Pulmonary artery endothelial cell (primary cell): ENCODE data around the gene SLC16A3. TPM values are rescaled to one million over a fixed set of nuclear protein-coding genes. Genes with fewer than 3 reads are reported as not detected.

Experiments used
- DNase-seq: peaks from one replicate; pipeline ENCODE4 v3.0.0-alpha.2; 2011; ENCODE audit warnings: low read depth, low spot score
- total RNA-seq: library from RNA; depleted of rRNA; stranded (reverse); fragments of >200 nt; gene quantifications from 2 replicates; pipeline ENCODE4 v1.2.3, GENCODE V29; 2014

Gene SLC16A3
- total RNA-seq, 1 donor from 2014 or later = 101 TPM

DNA sequence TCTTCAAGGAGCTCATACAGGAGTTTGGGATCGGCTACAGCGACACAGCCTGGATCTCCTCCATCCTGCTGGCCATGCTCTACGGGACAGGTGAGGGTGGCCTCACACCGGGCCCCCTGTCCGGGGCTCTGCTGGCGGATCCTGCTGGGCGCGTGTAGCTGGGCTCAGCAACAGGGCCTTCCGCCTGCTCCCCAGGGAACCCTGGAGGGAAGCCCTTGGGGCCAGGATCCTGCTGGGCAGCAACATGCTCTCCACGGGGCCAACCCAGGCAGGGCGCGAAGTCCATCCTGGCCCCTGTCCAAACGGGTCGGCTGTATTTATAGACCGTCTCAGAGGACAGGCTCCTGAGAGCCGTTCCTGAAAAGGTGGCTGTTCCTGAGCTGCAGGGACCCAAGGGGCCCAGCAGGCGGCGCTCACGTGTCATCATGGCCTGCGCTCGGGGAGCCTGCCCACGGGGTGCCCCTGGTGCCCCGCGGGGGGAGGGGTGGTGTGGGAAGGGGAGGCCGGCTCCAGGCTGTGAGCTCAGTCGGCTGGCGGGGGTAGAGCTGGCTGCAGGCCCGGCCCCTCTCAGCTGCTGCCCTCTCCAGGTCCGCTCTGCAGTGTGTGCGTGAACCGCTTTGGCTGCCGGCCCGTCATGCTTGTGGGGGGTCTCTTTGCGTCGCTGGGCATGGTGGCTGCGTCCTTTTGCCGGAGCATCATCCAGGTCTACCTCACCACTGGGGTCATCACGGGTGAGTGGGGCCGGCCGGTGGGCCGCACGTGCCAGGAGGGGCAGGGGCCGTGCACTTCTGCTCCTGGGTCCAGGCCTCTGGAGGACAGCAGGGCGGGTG lies 7.5 kb downstream of the SLC16A3 start:
- no peak for DNase-seq

- DNase-seq = no peak
Measured at GRCh38 chr17:82237083-82237745, 8.4 kb downstream of the SLC16A3 start.

DNA sequence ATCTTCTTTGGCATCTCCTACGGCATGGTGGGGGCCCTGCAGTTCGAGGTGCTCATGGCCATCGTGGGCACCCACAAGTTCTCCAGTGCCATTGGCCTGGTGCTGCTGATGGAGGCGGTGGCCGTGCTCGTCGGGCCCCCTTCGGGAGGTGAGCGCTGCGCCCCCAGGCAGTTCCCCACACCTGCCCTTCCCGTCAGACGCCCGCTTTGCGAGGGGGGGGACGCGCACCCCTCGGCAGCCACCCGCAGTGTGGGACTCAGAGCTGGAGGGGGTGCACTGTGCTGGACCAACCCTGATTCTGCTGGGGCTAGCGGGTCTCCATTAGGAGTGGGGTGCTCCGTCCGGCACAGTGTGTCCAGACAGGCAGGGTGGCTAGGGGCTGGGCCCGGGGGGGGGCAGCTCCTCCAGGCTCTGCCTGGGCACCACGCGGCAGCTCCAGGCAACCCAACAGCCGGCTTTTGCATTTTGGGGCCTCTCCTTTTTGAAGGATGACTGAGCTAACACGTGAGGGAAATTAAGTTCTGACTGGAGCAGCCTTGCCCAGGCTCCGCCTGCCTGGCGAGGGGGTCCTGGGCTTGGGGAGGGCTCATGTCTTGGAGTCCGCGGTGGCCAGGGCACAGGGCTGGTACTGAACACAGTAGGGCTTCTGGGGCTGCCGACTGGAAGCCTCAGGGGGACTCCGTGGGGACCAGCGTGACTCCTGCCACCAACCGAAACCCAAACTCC lies 9.1 kb downstream of the SLC16A3 start:
- DNase-seq = no peak

DNA sequence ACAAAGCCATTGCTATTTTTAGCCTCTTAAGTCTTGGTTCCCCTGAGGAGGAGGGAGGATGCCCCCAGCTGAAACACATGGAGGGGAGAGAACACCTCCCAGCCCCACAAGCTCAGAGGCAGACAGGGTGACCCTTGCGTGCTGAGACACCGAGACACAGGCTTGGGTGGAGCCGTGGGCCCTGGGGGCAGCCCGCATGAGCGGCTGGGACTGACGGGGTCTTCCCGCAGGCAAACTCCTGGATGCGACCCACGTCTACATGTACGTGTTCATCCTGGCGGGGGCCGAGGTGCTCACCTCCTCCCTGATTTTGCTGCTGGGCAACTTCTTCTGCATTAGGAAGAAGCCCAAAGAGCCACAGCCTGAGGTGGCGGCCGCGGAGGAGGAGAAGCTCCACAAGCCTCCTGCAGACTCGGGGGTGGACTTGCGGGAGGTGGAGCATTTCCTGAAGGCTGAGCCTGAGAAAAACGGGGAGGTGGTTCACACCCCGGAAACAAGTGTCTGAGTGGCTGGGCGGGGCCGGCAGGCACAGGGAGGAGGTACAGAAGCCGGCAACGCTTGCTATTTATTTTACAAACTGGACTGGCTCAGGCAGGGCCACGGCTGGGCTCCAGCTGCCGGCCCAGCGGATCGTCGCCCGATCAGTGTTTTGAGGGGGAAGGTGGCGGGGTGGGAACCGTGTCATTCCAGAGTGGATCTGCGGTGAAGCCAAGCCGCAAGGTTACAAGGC lies 9.8 kb downstream of the SLC16A3 start:
- no peak for DNase-seq

GRCh38 chr17:82239401-82239925 lies 10.6 kb downstream of the SLC16A3 start:
- DNase-seq = no peak

DNA sequence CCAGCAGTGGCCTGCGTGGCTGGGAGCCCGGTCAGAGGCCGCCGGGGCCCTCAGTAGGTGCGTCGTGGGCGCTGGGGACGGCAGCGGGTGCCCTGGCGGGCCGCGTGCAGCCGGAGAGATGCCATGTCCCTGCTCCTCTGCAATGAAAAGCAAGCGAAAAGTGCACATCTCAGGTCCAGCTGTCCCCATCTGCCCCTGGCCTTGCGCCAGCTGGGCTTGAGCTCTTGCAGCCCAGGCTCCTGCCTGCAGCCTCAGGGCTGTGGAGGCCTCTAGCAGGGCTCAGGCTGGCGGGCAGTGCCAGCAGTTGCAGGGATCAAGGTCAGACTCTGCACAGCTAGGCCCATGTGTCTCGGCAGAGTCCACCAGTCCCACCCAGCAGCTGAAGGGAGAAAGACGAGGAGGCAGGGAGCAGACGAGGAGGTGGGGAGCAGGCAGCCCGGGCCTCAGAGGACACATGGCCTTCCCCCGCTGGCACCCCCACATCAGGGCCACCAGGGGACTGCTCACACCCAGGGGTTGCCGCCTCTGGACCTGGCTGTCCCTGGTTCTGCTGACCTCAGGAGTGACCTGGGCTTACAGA lies 11.2 kb downstream of the SLC16A3 start:
- DNase-seq = no peak

GRCh38 chr17:82240506-82241182 lies 11.8 kb downstream of the SLC16A3 start:
- DNase-seq = no peak

- DNase-seq = no peak
Measured at GRCh38 chr17:82241183-82241925, 12.5 kb downstream of the SLC16A3 start.

DNA sequence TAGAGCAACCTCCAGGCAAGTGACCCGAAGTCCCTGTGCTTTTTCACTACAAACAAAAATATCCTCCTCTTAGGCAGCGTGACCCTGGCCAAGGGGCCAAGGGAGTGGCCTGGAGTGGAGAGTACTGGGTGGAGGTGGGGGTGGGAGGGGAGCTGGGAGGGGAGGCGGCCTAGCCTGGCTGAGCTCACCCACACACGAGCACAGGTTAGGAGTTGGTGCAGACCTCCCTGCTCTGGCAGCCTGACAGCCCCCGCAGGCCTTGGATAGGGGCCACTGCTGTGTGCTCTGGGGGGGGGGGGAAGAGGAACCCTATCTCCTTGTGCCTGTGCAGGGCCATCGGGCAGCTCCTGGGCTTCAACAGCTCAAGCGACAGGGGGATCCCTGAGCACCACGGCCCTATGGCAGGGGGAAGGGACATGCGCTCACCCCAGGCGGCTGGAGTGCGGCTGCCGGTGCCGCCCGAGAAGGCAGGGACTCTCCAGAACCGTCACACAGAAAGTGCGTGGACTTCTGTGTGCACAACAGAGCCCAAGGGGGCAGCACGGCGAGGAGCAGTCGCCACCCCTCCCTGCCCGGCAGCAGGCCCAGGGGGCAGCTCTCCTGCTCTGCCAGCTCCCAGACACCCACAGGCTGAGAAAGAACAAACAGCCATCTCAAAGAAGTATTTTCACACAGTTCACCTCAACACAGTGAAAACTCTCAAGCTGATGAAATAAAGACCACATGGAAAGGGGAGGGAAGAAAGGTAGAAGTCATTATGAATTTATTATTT lies 13.3 kb downstream of the SLC16A3 start:
- no peak for DNase-seq

GRCh38 chr17:82242698-82242976 lies 13.8 kb downstream of the SLC16A3 start:
- no peak for DNase-seq

DNA sequence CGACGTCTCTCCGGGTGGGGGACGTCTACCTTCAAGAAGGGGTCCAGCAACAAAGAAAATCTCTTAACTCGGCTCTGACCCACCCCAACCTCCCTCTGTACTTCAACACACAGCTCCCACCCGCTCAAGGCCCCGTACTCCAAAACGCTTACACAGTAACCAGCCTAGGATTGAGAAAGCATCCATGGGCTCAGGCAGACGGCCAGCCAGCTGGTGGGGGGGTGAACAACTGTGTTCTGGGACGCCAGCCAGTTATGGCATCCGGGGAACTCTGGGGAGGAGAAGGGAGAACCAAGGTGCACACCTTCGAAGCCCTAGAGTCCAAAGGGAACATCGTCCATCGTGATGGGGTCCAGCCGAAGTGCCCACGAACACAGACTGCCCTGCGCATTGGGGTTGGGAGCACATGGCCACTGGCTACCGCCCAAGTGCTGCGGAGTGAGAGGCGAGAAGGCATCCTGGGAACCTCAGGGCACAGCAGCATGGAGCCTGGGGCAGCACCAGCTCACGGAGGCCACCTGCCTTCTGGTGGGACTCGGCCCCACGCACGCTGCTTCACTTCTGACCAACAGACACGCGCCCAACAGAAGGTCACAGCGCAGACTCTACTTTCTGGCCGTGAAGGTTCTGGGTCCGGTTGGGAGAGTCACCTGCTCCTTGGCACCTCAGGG lies 14.3 kb downstream of the SLC16A3 start:
- DNase-seq = no peak

- DNase-seq = no peak
Measured at GRCh38 chr17:82243648-82244412, 15.0 kb downstream of the SLC16A3 start.

DNA sequence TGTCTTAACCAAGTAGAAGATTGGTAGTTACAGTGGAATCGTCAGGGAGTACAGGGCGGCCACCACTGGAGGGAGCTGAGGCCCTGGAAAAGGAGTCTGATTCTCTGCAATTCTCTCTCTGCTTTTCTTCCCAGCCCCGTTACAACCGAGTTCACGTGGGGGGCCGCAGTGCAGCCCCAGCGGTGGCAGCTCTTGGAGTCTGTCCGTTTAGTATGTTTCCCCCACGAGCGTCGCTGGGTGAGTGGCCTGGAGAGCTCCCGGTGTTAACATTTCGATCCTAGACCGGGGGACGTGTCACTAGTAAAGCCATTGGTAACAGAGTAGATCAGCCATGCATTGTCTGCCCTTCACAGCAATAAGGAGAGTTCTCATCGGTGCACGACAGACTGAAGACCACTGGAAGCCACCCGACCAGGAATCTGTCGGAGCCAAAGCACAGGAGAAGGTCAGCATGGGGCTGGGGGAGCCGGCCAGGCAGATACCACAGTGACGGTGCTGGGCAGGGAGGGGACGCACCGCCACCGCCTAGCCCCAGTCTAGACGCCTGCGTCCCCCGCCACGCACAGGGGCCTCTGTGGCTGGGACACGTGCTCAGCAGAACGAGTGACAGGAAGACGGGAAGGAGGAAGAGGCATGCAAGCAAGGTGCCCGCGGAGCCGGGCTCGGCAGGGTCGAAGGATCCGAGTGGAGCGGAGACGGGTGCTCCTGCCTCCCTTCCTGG lies 15.7 kb downstream of the SLC16A3 start:
- no peak for DNase-seq

- no peak for DNase-seq
Measured at GRCh38 chr17:82245134-82246039, 16.5 kb downstream of the SLC16A3 start.

DNA sequence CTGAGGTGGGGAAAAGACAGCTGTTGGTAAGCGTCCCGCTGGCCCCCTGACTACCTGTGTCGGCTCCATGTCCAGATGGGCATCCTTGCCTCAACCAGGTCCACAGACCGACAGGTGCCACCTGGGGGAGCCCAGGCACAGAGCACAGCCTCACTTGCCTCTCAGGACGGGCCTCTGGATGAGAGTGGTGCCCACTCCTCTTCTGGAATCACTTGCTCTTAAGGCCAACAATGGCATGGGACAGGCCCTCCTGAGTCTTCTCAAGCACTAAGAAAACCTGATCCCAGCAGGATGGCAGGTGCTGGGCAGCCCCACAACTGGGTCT lies 17.2 kb downstream of the SLC16A3 start:
- DNase-seq = no peak
